GM18858 (cell line): ENCODE results near the gene ZFTA.

Source experiments
- ATAC-seq: cut with Tn5 transposase; IDR thresholded peaks from one replicate; pipeline ENCODE4 v1.9.1; 2021; ENCODE audit not compliant: unreplicated experiment

Gene ZFTA

GRCh38 chr11:63756919-63757761 is 11.4 kb downstream of the ZFTA start:
- no peak for ATAC-seq

GRCh38 chr11:63749624-63750023 is 19.0 kb downstream of the ZFTA start:
- no peak for ATAC-seq

GRCh38 chr11:63747011-63747410 is 21.6 kb downstream of the ZFTA start:
- no peak for ATAC-seq

DNA sequence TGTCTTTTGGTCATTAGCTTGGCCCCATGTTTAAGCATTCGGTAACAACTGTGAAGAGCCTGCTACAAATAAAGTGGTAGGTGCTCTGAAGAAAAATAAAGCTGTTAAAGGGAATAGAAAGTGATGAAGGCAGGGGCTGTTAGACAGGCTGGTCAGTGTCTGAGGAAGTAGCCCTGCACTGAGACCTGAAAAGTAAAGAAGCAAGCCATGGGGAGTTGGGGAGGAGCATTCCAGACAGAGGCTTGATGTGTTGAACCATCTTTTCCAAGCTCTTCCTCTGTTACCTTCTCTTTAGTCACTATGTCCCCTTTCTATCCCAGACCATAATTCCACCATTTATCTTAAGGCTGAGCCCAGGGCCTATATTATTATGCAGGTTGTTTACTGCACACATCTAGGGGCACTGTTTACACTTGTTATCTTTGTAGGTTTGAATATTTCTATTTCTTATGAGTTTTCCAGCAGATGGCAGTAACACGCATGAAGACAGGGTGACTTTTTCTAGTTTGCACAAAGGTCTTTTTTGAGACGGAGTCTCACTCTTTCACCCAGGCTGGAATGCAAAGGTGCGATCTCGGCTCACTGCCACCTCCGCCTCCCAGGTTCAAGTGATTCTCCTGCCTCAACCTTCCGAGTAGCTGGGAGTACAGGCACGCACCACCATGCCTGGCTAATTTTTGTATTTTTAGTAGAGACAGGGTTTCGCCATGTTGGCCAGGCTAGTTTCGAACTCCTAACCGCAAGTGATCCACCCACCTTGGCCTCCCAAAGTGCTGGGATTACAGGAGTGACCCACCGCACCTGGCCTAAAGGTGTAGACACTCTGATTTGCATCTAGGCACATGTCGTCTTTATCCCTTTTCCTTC is 23.0 kb downstream of the ZFTA start:
- ATAC-seq: no peak

GRCh38 chr11:63738720-63739360 is 29.7 kb downstream of the ZFTA start:
- no peak for ATAC-seq

DNA sequence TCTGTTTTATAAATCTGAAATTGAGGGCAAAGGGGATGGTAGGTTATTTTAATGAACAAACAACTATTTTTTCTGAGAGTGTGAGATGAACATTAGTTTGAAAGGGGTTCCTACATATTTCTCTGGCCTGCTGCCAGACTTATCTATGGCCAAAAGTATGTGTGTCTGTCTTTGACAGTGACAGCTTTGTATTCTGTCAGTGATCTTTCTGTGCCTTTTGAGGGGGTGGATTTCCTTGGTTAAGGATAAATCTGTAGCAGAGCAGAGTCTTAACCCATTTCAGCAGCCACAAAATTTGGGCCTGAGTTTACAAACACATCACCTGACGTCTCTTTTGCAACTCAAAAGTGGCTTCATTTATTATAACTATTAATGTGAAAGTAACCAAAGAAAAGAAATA is 30.9 kb downstream of the ZFTA start:
- ATAC-seq: no peak

GRCh38 chr11:63736864-63737263 is 31.7 kb downstream of the ZFTA start:
- no peak for ATAC-seq

DNA sequence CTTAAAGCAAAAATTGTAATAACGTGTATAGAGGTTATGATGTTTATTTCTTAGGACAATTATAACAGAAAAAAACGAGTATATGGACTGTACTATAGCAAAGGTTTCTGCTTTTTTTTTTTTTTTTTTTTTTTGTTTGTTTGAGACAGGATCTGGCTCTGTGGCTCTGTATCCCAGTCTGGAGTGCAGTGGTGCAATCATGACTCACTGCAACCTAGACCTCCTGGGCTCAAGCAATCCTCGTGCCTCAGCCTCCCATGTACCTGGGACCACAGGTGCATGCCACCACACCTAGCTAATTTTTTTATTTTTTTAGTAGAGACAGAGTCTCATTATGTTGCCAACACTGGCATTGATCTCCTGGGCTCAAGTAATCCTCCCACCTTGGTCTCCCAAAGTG is 39.2 kb downstream of the ZFTA start:
- no peak for ATAC-seq

DNA sequence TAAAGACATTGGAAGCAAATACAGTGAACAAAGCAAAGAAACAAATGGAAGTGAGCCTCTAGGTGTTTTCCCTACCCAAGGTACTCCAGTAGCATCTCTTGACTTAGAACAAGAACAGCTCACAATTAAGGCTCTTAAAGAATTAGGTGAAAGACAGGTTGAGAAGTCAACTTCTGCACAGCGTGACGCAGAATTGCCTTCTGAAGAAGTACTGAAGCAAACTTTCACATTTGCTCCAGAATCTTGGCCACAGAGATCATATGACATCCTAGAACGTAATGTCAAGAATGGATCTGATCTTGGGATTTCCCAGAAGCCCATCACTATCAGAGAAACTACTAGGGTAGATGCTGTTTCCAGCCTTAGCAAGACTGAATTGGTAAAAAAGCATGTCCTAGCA is 48.0 kb downstream of the ZFTA start:
- no peak for ATAC-seq

GRCh38 chr11:63719987-63720386 is 48.6 kb downstream of the ZFTA start:
- ATAC-seq: no peak

DNA sequence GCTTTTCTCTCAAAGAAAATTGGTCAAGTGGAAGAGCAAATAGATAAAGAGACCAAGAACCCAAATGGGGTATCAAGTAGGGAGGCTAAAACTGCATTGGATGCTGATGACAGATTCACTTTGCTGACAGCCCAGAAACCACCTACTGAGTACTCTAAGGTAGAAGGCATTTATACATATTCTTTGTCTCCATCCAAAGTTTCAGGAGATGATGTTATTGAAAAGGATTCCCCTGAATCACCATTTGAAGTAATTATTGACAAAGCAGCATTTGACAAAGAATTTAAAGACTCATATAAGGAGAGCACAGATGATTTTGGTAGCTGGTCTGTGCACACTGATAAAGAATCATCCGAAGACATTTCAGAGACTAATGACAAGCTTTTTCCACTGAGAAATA is 49.6 kb downstream of the ZFTA start:
- no peak for ATAC-seq
